Measurements from ENCODE around the gene ZNF865.

DNA sequence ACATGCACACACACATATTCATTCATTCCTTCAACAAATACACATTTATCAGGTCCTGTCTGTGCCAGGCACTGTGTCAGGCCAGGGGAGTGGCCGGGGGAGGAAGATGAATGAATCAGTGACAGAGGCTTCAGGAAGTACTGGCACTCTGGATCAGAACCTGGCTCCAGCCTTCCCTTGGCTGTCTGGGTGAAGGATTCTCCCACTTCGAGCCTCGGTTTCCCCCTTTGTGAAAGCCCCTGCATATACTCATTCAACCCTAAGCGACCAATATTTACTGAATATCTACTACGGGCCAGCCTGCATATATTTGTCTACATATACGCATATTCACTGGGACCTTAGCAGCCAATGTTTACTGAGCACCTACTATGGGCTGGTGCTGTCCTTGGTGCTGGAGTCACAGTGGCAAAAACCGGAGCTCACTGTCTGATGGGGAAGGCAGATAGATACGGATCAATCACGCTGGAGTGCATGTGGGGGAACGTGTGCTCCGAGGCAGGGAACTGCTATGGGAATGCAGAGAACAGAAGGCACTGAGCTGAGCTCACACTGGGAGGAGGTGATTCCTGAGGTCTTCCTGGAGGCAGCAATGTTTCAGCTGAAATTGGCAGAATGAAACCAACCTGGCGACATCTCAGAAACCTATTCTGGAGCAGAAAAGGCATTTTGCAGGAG, 24.2 kb upstream of the ZNF865 start:
- TF ChIP-seq EP300 (IDR thresholded peaks at IDR 0.05) = no peak
- TF ChIP-seq, protein P1, sequence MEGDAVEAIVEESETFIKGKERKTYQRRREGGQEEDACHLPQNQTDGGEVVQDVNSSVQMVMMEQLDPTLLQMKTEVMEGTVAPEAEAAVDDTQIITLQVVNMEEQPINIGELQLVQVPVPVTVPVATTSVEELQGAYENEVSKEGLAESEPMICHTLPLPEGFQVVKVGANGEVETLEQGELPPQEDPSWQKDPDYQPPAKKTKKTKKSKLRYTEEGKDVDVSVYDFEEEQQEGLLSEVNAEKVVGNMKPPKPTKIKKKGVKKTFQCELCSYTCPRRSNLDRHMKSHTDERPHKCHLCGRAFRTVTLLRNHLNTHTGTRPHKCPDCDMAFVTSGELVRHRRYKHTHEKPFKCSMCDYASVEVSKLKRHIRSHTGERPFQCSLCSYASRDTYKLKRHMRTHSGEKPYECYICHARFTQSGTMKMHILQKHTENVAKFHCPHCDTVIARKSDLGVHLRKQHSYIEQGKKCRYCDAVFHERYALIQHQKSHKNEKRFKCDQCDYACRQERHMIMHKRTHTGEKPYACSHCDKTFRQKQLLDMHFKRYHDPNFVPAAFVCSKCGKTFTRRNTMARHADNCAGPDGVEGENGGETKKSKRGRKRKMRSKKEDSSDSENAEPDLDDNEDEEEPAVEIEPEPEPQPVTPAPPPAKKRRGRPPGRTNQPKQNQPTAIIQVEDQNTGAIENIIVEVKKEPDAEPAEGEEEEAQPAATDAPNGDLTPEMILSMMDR (IDR thresholded peaks at IDR 0.05) = no peak
- TF ChIP-seq POLR2AphosphoS5 (IDR thresholded peaks at IDR 0.05) = no peak
